Thyroid gland (tissue), 4 donors: ENCODE data around the gene SLC25A24. TPM values are rescaled to one million over a fixed set of nuclear protein-coding genes. Genes with fewer than 3 reads are reported as not detected.
"Not testable (repeated sequence)": the region's sequence is repeated elsewhere in the genome, so short reads cannot be mapped to it uniquely, and the experiment has no call there.

ENCODE experiments used
- DNase-seq, 2 donors: peaks; one replicate each; pipeline ENCODE4 v3.0.0-alpha.2; 2019
- H3K27ac ChIP-seq, 3 donors: fragments of 200-600 bp; sonication (generic); 1 replicate in 2 of 3; 2 replicates in 1 of 3; pipeline ENCODE4 v1.5.1; 2016 to 2019; ENCODE audit warnings: mild to moderate bottlenecking in 1 of 3, moderate library complexity in 1 of 3
- H3K27me3 ChIP-seq: fragments of 200-600 bp; sonication (generic); one replicate; pipeline ENCODE4 v1.5.1; 2019
- H3K36me3 ChIP-seq, 2 donors: fragments of 200-600 bp; sonication (generic); one replicate each; pipeline ENCODE4 v1.5.1; 2016 to 2019
- H3K4me1 ChIP-seq, 2 donors: fragments of 200-600 bp; sonication (generic); one replicate each; pipeline ENCODE4 v1.5.1; 2017 to 2019
- H3K4me3 ChIP-seq, 3 donors: fragments of 200-600 bp; sonication (generic); replicated peaks in 1 of 3; 1 replicate in 2 of 3; 2 replicates in 1 of 3; pipeline ENCODE4 v1.5.1; 2016; ENCODE audit warnings: mild to moderate bottlenecking in 1 of 3
- H3K9me3 ChIP-seq: fragments of 200-600 bp; sonication (generic); one replicate; pipeline ENCODE4 v1.5.1; 2017
- CTCF ChIP-seq, 6 experiments: fragments of 200-600 bp in 3 of 6; fragments of 450-650 bp in 3 of 6; sonication (generic) in 3 of 6; IDR thresholded peaks; one replicate each; pipeline ENCODE4 v1.5.1; 2016 to 2019; ENCODE audit warnings: antibody characterized with exemption in 6 of 6, mild to moderate bottlenecking in 2 of 6, inconsistent platforms in 1 of 6, moderate library complexity in 1 of 6
- POLR2A ChIP-seq, 2 donors: fragments of 450-650 bp; IDR thresholded peaks; one replicate each; pipeline ENCODE4 v1.6.1; 2017; ENCODE audit warnings: antibody characterized with exemption in 2 of 2, mild to moderate bottlenecking in 2 of 2, moderate library complexity in 1 of 2
- WGBS, 2 donors: methylation state at CpG; one replicate each; pipeline ENCODE4 v1.1.5; 2017; 5-methylcytosine and 5-hydroxymethylcytosine counted together
- intact Hi-C: fragments of 100-400 bp; cut with DNase I; formaldehyde crosslinking; loops from one replicate; pipeline ENCODE4 v1.15.1; 2023
- total RNA-seq, 4 donors: library from RNA; depleted of rRNA; stranded (reverse); fragments of >200 nt; gene quantifications; one replicate each; pipeline ENCODE4 v1.2.3, GENCODE V29; 2016

Gene SLC25A24
- 10 to 100 TPM; 36.1 to 52.0 (median 43.3) TPM for total RNA-seq

- intact Hi-C loops = no loop called here
- WGBS, 2 donors = 0% methylated on average over 18 to 26 of the region's 97 CpGs
Measured at GRCh38 chr1:108199781-108200686, at the start of gene SLC25A24. Gene SLC25A24, minus strand, starts transcription at chr1:108200343. Its CDS starts 205 bp downstream, at chr1:108200138.

GRCh38 chr1:108243976-108244375, 43.8 kb upstream of the SLC25A24 start, which contains the start of gene NBPF4:
Gene NBPF4, minus strand, starts transcription at chr1:108244076. Its CDS starts 315 bp downstream, at chr1:108243761.
- H3K27ac ChIP-seq, intact Hi-C loops, DNase-seq, H3K27me3 ChIP-seq, H3K4me3 ChIP-seq, H3K4me1 ChIP-seq, H3K36me3 ChIP-seq, H3K9me3 ChIP-seq: not testable (repeated sequence)
- WGBS, 2 donors = no CpG with 5 or more reads among the region's 3 CpGs

More at GRCh38 chr1:108199781-108200686, at the start of gene SLC25A24:
- peak; percentile 85 for DNase-seq
- no peaks in the 10 kb centered on the region for H3K27me3 ChIP-seq
- no peaks in the 10 kb centered on the region for H3K36me3 ChIP-seq
- peak in 1 of 2 donors; percentile 86 for TF ChIP-seq POLR2A (IDR thresholded peaks at IDR 0.05)
- peak in 1 of 6 experiments; percentile 4 for TF ChIP-seq CTCF (IDR thresholded peaks at IDR 0.05)
- H3K9me3 ChIP-seq = no peaks in the 10 kb centered on the region
- H3K27ac ChIP-seq = peak within 1 kb of the TSS; percentile 90 to 93 (median 91)
- peaks cover 12 to 13% of the 10 kb centered on the region in 2 donors for H3K4me1 ChIP-seq
- peak within 1 kb of the TSS; percentile 83 to 96 (median 83) for H3K4me3 ChIP-seq

GRCh38 chr1:108239426-108239825, 39.3 kb upstream of the SLC25A24 start:
- DNase-seq, H3K4me1 ChIP-seq: not testable (repeated sequence)
- WGBS, 2 donors = no CpG with 5 or more reads among the region's 2 CpGs

GRCh38 chr1:108235308-108235707, 35.2 kb upstream of the SLC25A24 start:
- H3K4me3 ChIP-seq, H3K36me3 ChIP-seq, DNase-seq, H3K9me3 ChIP-seq, intact Hi-C loops, H3K27ac ChIP-seq, H3K27me3 ChIP-seq, H3K4me1 ChIP-seq: not testable (repeated sequence)
- WGBS, 2 donors = no CpG with 5 or more reads among the region's 2 CpGs

More at GRCh38 chr1:108239426-108239825, 39.3 kb upstream of the SLC25A24 start:
- H3K36me3 ChIP-seq, intact Hi-C loops, H3K9me3 ChIP-seq, H3K27ac ChIP-seq, H3K27me3 ChIP-seq, H3K4me3 ChIP-seq: not testable (repeated sequence)

- H3K9me3 ChIP-seq, intact Hi-C loops, H3K27me3 ChIP-seq, H3K36me3 ChIP-seq, H3K27ac ChIP-seq, H3K4me3 ChIP-seq, DNase-seq, H3K4me1 ChIP-seq: not testable (repeated sequence)
- WGBS, 2 donors = no CpG with 5 or more reads among the region's 3 CpGs
Measured at GRCh38 chr1:108232183-108232582, 32.0 kb upstream of the SLC25A24 start.

- H3K4me3 ChIP-seq, H3K9me3 ChIP-seq, H3K27me3 ChIP-seq, H3K36me3 ChIP-seq, DNase-seq, H3K27ac ChIP-seq, H3K4me1 ChIP-seq, intact Hi-C loops: not testable (repeated sequence)
- no CpG with 5 or more reads among the region's 3 CpGs for WGBS, 2 donors
Measured at GRCh38 chr1:108229976-108230375, 29.8 kb upstream of the SLC25A24 start.

- H3K27me3 ChIP-seq, H3K36me3 ChIP-seq, H3K9me3 ChIP-seq, DNase-seq, H3K4me1 ChIP-seq, H3K4me3 ChIP-seq, intact Hi-C loops, H3K27ac ChIP-seq: not testable (repeated sequence)
- whole genome bisulfite sequencing, 2 donors = no CpG with 5 or more reads among the region's 7 CpGs
Measured at GRCh38 chr1:108227772-108228171, 27.6 kb upstream of the SLC25A24 start.

GRCh38 chr1:108226855-108227254, 26.7 kb upstream of the SLC25A24 start:
- intact Hi-C loops, DNase-seq, H3K36me3 ChIP-seq, H3K27me3 ChIP-seq, H3K27ac ChIP-seq, H3K9me3 ChIP-seq, H3K4me1 ChIP-seq, H3K4me3 ChIP-seq: not testable (repeated sequence)
- WGBS, 2 donors = 100% methylated on average over 1 of the region's 4 CpGs; no CpG with 5 or more reads in 1 of the 2 donors

- WGBS, 2 donors = 75 to 85% methylated on average over 5 to 7 of the region's 7 CpGs
- intact Hi-C loops, H3K4me3 ChIP-seq, DNase-seq, H3K27ac ChIP-seq, H3K9me3 ChIP-seq, H3K27me3 ChIP-seq, H3K36me3 ChIP-seq, H3K4me1 ChIP-seq: not testable (repeated sequence)
Measured at GRCh38 chr1:108223226-108223625, 23.1 kb upstream of the SLC25A24 start.

GRCh38 chr1:108217515-108218174, 17.5 kb upstream of the SLC25A24 start:
- H3K27me3 ChIP-seq, H3K4me1 ChIP-seq, H3K4me3 ChIP-seq, H3K27ac ChIP-seq, H3K9me3 ChIP-seq, DNase-seq, intact Hi-C loops, H3K36me3 ChIP-seq: not testable (repeated sequence)
- WGBS, 2 donors = 84 to 92% methylated on average over 14 of the region's 14 CpGs

GRCh38 chr1:108217007-108217406, 16.9 kb upstream of the SLC25A24 start:
- DNase-seq, H3K4me1 ChIP-seq, H3K4me3 ChIP-seq, H3K27me3 ChIP-seq, intact Hi-C loops, H3K36me3 ChIP-seq, H3K27ac ChIP-seq, H3K9me3 ChIP-seq: not testable (repeated sequence)
- WGBS, 2 donors = 79% methylated on average over 2 of the region's 2 CpGs
